IMR-90 (cell line): ENCODE data around the gene TES. TPM values are rescaled to one million over a fixed set of nuclear protein-coding genes. Genes with fewer than 3 reads are reported as not detected.

ENCODE experiments used
- ATAC-seq: fragments of 200-7000 bp; cut with Tn5 transposase; 2 replicates; pipeline ENCODE4 v1.9.1; 2020; ENCODE audit warnings: low read depth, mild to moderate bottlenecking, moderate library complexity
- BruUV-seq: library from RNA; stranded (reverse); fragments of 400-500 nt; replicated peaks from 2 replicates; lab custom pipeline; 2021; lab: Mats Ljungman, UMichigan
- CTCF ChIA-PET: fragments of 300-600 bp; formaldehyde crosslinking; extraction: SDS; loops from one replicate; lab custom pipeline; 2021; ENCODE audit warnings: antibody characterized with exemption; lab: Yijun Ruan, JAX
- POLR2A ChIA-PET: fragments of 300-600 bp; sonication (Branson Sonifier 250); formaldehyde crosslinking; loops from one replicate; lab custom pipeline; 2022; ENCODE audit warnings: antibody characterized with exemption; ENCODE audit not compliant: unreplicated experiment; lab: Charles Lee
- DNase-seq: peaks from one replicate; pipeline ENCODE4 v3.0.0; 2013
- H2AFZ ChIP-seq: replicated peaks from 2 replicates; pipeline ENCODE3; 2013; ENCODE audit warnings: low read length, mild to moderate bottlenecking; ENCODE audit not compliant: poor library complexity
- H2AK5ac ChIP-seq: 2 replicates; pipeline ENCODE4 v1.6.1; 2013; ENCODE audit warnings: low read depth, low read length, inconsistent platforms
- H2AK9ac ChIP-seq: replicated peaks from 2 replicates; pipeline ENCODE3; 2013; ENCODE audit warnings: mild to moderate bottlenecking, low read depth, low read length, moderate library complexity; ENCODE audit not compliant: poor library complexity
- H2BK120ac ChIP-seq: 2 replicates; pipeline ENCODE4 v1.6.1; 2013; ENCODE audit warnings: low read depth, low read length, inconsistent platforms
- H2BK15ac ChIP-seq: 3 replicates; pipeline ENCODE4 v1.6.1; 2013; ENCODE audit warnings: low read depth, low read length, inconsistent platforms
- H2BK20ac ChIP-seq: 2 replicates; pipeline ENCODE4 v1.6.1; 2013; ENCODE audit warnings: low read depth, mild to moderate bottlenecking, inconsistent platforms, low read length, moderate library complexity
- H2BK5ac ChIP-seq: 2 replicates; pipeline ENCODE4 v1.6.1; 2013; ENCODE audit warnings: mild to moderate bottlenecking, low read depth, low read length, inconsistent platforms; ENCODE audit not compliant: poor library complexity, severe bottlenecking
- H3K14ac ChIP-seq: replicated peaks from 2 replicates; pipeline ENCODE4 v1.6.1; 2013; ENCODE audit warnings: low read depth, low read length, inconsistent platforms
- H3K18ac ChIP-seq: 2 replicates; pipeline ENCODE4 v1.6.1; 2013; ENCODE audit warnings: low read depth, low read length, control low read depth
- H3K23ac ChIP-seq: 2 replicates; pipeline ENCODE4 v1.6.1; 2013; ENCODE audit warnings: low read depth, low read length, inconsistent platforms
- H3K27ac ChIP-seq: 2 replicates; pipeline ENCODE4 v1.5.1; 2013; ENCODE audit warnings: mild to moderate bottlenecking, control low read depth, low read length; ENCODE audit not compliant: insufficient read depth
- H3K27me3 ChIP-seq: 2 replicates; pipeline ENCODE4 v1.6.1; 2013; ENCODE audit warnings: low read length; ENCODE audit not compliant: control insufficient read depth, insufficient read depth
- H3K36me3 ChIP-seq: 2 replicates; pipeline ENCODE4 v1.6.1; 2013; ENCODE audit warnings: low read length, mixed read lengths; ENCODE audit not compliant: control insufficient read depth, insufficient read depth
- H3K4ac ChIP-seq: 2 replicates; pipeline ENCODE4 v1.6.1; 2013; ENCODE audit warnings: low read depth, low read length, inconsistent platforms
- H3K4me1 ChIP-seq: 2 replicates; pipeline ENCODE4 v1.6.1; 2013; ENCODE audit warnings: low read length, mixed read lengths; ENCODE audit not compliant: control insufficient read depth, insufficient read depth
- H3K4me2 ChIP-seq: 2 replicates; pipeline ENCODE4 v1.6.1; 2013; ENCODE audit warnings: low read depth, mild to moderate bottlenecking, control low read depth, low read length, moderate library complexity
- H3K4me3 ChIP-seq: 2 replicates; pipeline ENCODE4 v1.5.1; 2013; ENCODE audit warnings: low read depth, mild to moderate bottlenecking, control low read depth, low read length, moderate library complexity; ENCODE audit not compliant: insufficient read depth
- H3K56ac ChIP-seq: 2 replicates; pipeline ENCODE4 v1.6.1; 2013; ENCODE audit warnings: low read length, inconsistent platforms; ENCODE audit not compliant: insufficient read depth; ENCODE audit errors: extremely low read depth
- H3K79me1 ChIP-seq, 2 experiments: 2 replicates each; pipeline ENCODE4 v1.6.1; 2013; ENCODE audit warnings: low read length in 2 of 2, inconsistent platforms in 1 of 2, low read depth in 1 of 2
- H3K9ac ChIP-seq: 2 replicates; pipeline ENCODE4 v1.6.1; 2013; ENCODE audit warnings: low read depth, low read length, control low read depth
- H3K9me1 ChIP-seq: 2 replicates; pipeline ENCODE4 v1.6.1; 2013; ENCODE audit warnings: low read length, inconsistent platforms; ENCODE audit not compliant: insufficient read depth
- H3K9me3 ChIP-seq: 2 replicates; pipeline ENCODE4 v1.6.1; 2013; ENCODE audit warnings: low read length; ENCODE audit not compliant: control insufficient read depth, insufficient read depth
- H4K20me1 ChIP-seq: 2 replicates; pipeline ENCODE4 v1.6.1; 2013; ENCODE audit warnings: low read length, inconsistent platforms; ENCODE audit not compliant: insufficient read depth
- H4K5ac ChIP-seq: 2 replicates; pipeline ENCODE4 v1.6.1; 2013; ENCODE audit warnings: mild to moderate bottlenecking, low read depth, low read length, control low read depth
- H4K8ac ChIP-seq, 2 experiments: 2 replicates each; pipeline ENCODE4 v1.6.1; 2013; ENCODE audit warnings: low read depth in 2 of 2, low read length in 2 of 2, control low read depth in 1 of 2, inconsistent platforms in 1 of 2
- H4K91ac ChIP-seq: 2 replicates; pipeline ENCODE4 v1.6.1; 2013; ENCODE audit warnings: low read depth, low read length, inconsistent platforms; ENCODE audit not compliant: insufficient read depth
- BHLHE40 ChIP-seq: fragments of 150-350 bp; IDR thresholded peaks from 2 replicates; pipeline ENCODE4 v1.6.1; 2016; ENCODE audit warnings: mild to moderate bottlenecking, low read depth, low read length
- CEBPB ChIP-seq: IDR thresholded peaks from 2 replicates; pipeline ENCODE4 v1.6.1; 2012; ENCODE audit warnings: low read depth, low read length, improper control_type of control experiment
- CHD1 ChIP-seq: IDR thresholded peaks from 2 replicates; pipeline ENCODE4 v1.6.1; 2012; ENCODE audit warnings: low read depth, low read length, improper control_type of control experiment
- CTCF ChIP-seq: conservative IDR thresholded peaks from 2 replicates; pipeline ENCODE4 v1.5.1; 2012; ENCODE audit warnings: mild to moderate bottlenecking, low read depth, low read length, improper control_type of control experiment
- ELK1 ChIP-seq: fragments of 150-350 bp; IDR thresholded peaks from 2 replicates; pipeline ENCODE4 v1.6.1; 2016; ENCODE audit warnings: low read depth, mild to moderate bottlenecking, low read length, moderate library complexity, borderline replicate concordance
- FOS ChIP-seq: fragments of 150-350 bp; IDR thresholded peaks from 2 replicates; pipeline ENCODE4 v1.6.1; 2016; ENCODE audit warnings: low read depth, low read length
- MAFK ChIP-seq: IDR thresholded peaks from 2 replicates; pipeline ENCODE4 v1.6.1; 2012; ENCODE audit warnings: low read depth, low read length, improper control_type of control experiment
- MAZ ChIP-seq: IDR thresholded peaks from 2 replicates; pipeline ENCODE4 v1.6.1; 2012; ENCODE audit warnings: low read depth, mild to moderate bottlenecking, low read length, improper control_type of control experiment, moderate library complexity, borderline replicate concordance
- MXI1 ChIP-seq: IDR thresholded peaks from 2 replicates; pipeline ENCODE4 v1.6.1; 2012; ENCODE audit warnings: low read depth, mild to moderate bottlenecking, low read length, moderate library complexity, borderline replicate concordance
- NFE2L2 ChIP-seq: fragments of 150-350 bp; IDR thresholded peaks from 2 replicates; pipeline ENCODE4 v1.6.1; 2016; ENCODE audit warnings: low read depth, mild to moderate bottlenecking, low read length
- POLR2A ChIP-seq: IDR thresholded peaks from 2 replicates; pipeline ENCODE4 v1.6.1; 2012; ENCODE audit warnings: mild to moderate bottlenecking, low read depth, low read length
- RAD21 ChIP-seq: IDR thresholded peaks from 2 replicates; pipeline ENCODE4 v1.6.1; 2012; ENCODE audit warnings: low read length, improper control_type of control experiment
- RCOR1 ChIP-seq: IDR thresholded peaks from 2 replicates; pipeline ENCODE4 v1.6.1; 2012; ENCODE audit warnings: mild to moderate bottlenecking, low read length, improper control_type of control experiment; ENCODE audit not compliant: insufficient replicate concordance
- RFX5 ChIP-seq: IDR thresholded peaks from 2 replicates; pipeline ENCODE4 v1.8.0; 2012; ENCODE audit warnings: low read depth, mild to moderate bottlenecking, low read length, moderate library complexity
- SMC3 ChIP-seq: fragments of 150-350 bp; IDR thresholded peaks from 2 replicates; pipeline ENCODE4 v1.6.1; 2016; ENCODE audit warnings: low read depth, mild to moderate bottlenecking, antibody characterized with exemption, low read length, moderate library complexity
- USF2 ChIP-seq: fragments of 150-350 bp; IDR thresholded peaks from 2 replicates; pipeline ENCODE4 v1.6.1; 2017; ENCODE audit warnings: mild to moderate bottlenecking, antibody characterized with exemption, low read length, low read depth
- WGBS, 2 experiments: methylation state at CpG; one replicate each; pipeline versions ENCODE4 v1.1.5 to v1.1.7; 2013; ENCODE audit warnings: missing lambda C conversion rate in 2 of 2; ENCODE audit not compliant: insufficient read length in 1 of 2; ENCODE audit errors: extremely low coverage in 2 of 2; 5-methylcytosine and 5-hydroxymethylcytosine counted together
- dilution Hi-C: fragments of 300-500 bp; cut with HindIII; formaldehyde crosslinking; loops from one replicate; pipeline ENCODE4 v1.14.3; 2018; ENCODE audit warnings: low sequenced_read_pairs; ENCODE audit not compliant: unreplicated experiment
- in situ Hi-C: fragments of 300-500 bp; cut with MboI; formaldehyde crosslinking; loops from 3 replicates; pipeline ENCODE4 v1.14.3; 2019; ENCODE audit warnings: low sequenced_read_pairs, inconsistent platforms, mixed read lengths
- intact Hi-C: fragments of 100-400 bp; cut with micrococcal nuclease; formaldehyde crosslinking; loops from 2 replicates; pipeline ENCODE4 v1.10.0; 2022
- polyA plus RNA-seq, 3 experiments: library from polyadenylated mRNA; depleted of rRNA; stranded (reverse); fragments of >200 nt; gene quantifications; 2 replicates each; pipeline ENCODE4 v1.2.3, GENCODE V29; 2012; ENCODE audit warnings: low replicate concordance in 1 of 3
- total RNA-seq: library from RNA; depleted of rRNA; stranded (reverse); fragments of >200 nt; gene quantifications from 2 replicates; pipeline ENCODE4 v1.2.3, GENCODE V29; 2012

Gene TES
- total and polyA plus RNA-seq, 2 of the 4 experiments (the other 2 are of a cell fraction) = 54.0 to 83.3 TPM

GRCh38 chr7:116171094-116171493 is 39.2 kb upstream of the TES start:
- DNase-seq (no peak), ATAC-seq (no peak)
- dilution Hi-C loops = no loop called here
- no TSS peak for BruUV-seq
- Histone ChIP-seq H3K4ac (peak overlapping the region; percentile 65), H2BK5ac (no peak overlapping the region), H3K23ac (peak overlapping the region; percentile 8; the same call in 1 of the 2 replicates), H2BK20ac (peak overlapping the region; percentile 85), H2BK15ac (peak overlapping the region; percentile 87; the same call in 2 of the 3 replicates), H3K9me3 (no peaks in the 10 kb centered on the region), H3K9ac (no peak overlapping the region), H3K56ac (no peak overlapping the region), H3K18ac (peak overlapping the region; percentile 83), H3K27me3 (no peaks in the 10 kb centered on the region), H4K5ac (peak overlapping the region; percentile 48; the same call in 1 of the 2 replicates), H3K4me2 (no peak overlapping the region), H2AFZ (no peak overlapping the region), H4K8ac (peak overlapping the region in 1 of 2 experiments; percentile 61; a peak in 2 of 4 replicates), H3K14ac (peak overlapping the region; percentile 5; the same call in 1 of the 2 replicates), H3K4me3 (no peak overlapping the region), H3K4me1 (peaks cover 12% of the 10 kb centered on the region), H3K27ac (no peak overlapping the region), H3K36me3 (no peaks in the 10 kb centered on the region), H4K91ac (peak overlapping the region; percentile 61), H3K79me1 (no peaks in the 10 kb centered on the region; a peak in 1 of 4 replicates), H2AK9ac (no peak overlapping the region), H2BK120ac (peak overlapping the region; percentile 62), H4K20me1 (no peaks in the 10 kb centered on the region), H3K9me1 (peaks cover 6% of the 10 kb centered on the region; the same call in 1 of the 2 replicates), H2AK5ac (peak overlapping the region; percentile 22; the same call in 1 of the 2 replicates)
- POLR2A ChIA-PET = no interaction called here
- CTCF ChIA-PET = interaction anchor here (0.8 to 1.6 kb wide), 3 partner anchors 32 to 88 kb away, joined by 3 to 4 read pairs (median 4); no protein-coding TSS in a partner anchor
- TF ChIP-seq NFE2L2 (no peak), MAFK (no peak), RFX5 (no peak), ELK1 (no peak), CEBPB (no peak), FOS (no peak), USF2 (no peak), POLR2A (no peak), MAZ (no peak), CHD1 (no peak), BHLHE40 (no peak), SMC3 (no peak), MXI1 (no peak), RAD21 (no peak), RCOR1 (no peak), CTCF (no peak)
- in situ Hi-C loops = loop anchor here (10.0 kb wide), 3 partner anchors 354 to 644 kb away; partner anchors contain the start of gene CAV1
- WGBS, 2 experiments = no CpG with 5 or more reads among the region's 2 CpGs
- intact Hi-C loops = loop anchor here (5.0 kb wide), 1 partner anchor 501 kb away; the partner anchor contains the start of gene MET
